SK-N-SH treated with all-trans-retinoic acid at 6 μM for 48 hours (cell line): Measurements from ENCODE around the gene MLLT6.

ENCODE experiments used
- ATAC-seq: fragments of 200-7000 bp; cut with Tn5 transposase; 3 replicates; pipeline ENCODE4 v1.9.1; 2020; ENCODE audit warnings: mild to moderate bottlenecking, moderate library complexity
- ARNTL ChIP-seq: fragments of 450-650 bp; formaldehyde crosslinking; IDR thresholded peaks from 2 replicates; pipeline ENCODE4 v1.5.0; 2020; ENCODE audit warnings: low read depth, mild to moderate bottlenecking, moderate library complexity, borderline replicate concordance
- CSDC2 ChIP-seq: fragments of 250-450 bp; sonication (Bioruptor Pico); IDR thresholded peaks from 2 replicates; pipeline ENCODE4 v1.5.0; 2020; ENCODE audit warnings: mild to moderate bottlenecking, moderate library complexity
- ESRRG ChIP-seq: fragments of 250-450 bp; sonication (Bioruptor Pico); IDR thresholded peaks from 2 replicates; pipeline ENCODE4 v1.6.1; 2021; ENCODE audit warnings: mild to moderate bottlenecking
- GLIS3 ChIP-seq: fragments of 250-450 bp; sonication (Bioruptor Pico); IDR thresholded peaks from 2 replicates; pipeline ENCODE4 v1.5.0; 2020; ENCODE audit warnings: mild to moderate bottlenecking, moderate library complexity
- ISL1 ChIP-seq: fragments of 250-450 bp; sonication (Bioruptor Pico); IDR thresholded peaks from 2 replicates; pipeline ENCODE4 v2.1.2; 2022; ENCODE audit warnings: mild to moderate bottlenecking, moderate library complexity
- PATZ1 ChIP-seq: fragments of 250-450 bp; sonication (Bioruptor Pico); IDR thresholded peaks from 2 replicates; pipeline ENCODE4 v1.8.0; 2020; ENCODE audit warnings: mild to moderate bottlenecking, moderate library complexity, borderline replicate concordance
- PPARA ChIP-seq: fragments of 250-450 bp; sonication (Bioruptor Pico); IDR thresholded peaks from 2 replicates; pipeline ENCODE4 v1.5.0; 2020; ENCODE audit warnings: mild to moderate bottlenecking, borderline replicate concordance
- RARB ChIP-seq: fragments of 250-450 bp; sonication (Bioruptor Pico); IDR thresholded peaks from 2 replicates; pipeline ENCODE4 v1.8.0; 2021; ENCODE audit warnings: mild to moderate bottlenecking, moderate library complexity
- SNAI2 ChIP-seq: fragments of 250-450 bp; sonication (Bioruptor Pico); IDR thresholded peaks from 2 replicates; pipeline ENCODE4 v1.5.0; 2020; ENCODE audit warnings: mild to moderate bottlenecking, moderate library complexity
- TCF4 ChIP-seq: fragments of 250-450 bp; sonication (Bioruptor Pico); IDR thresholded peaks from 2 replicates; pipeline ENCODE4 v1.8.0; 2021; ENCODE audit warnings: mild to moderate bottlenecking, moderate library complexity, borderline replicate concordance
- TOX ChIP-seq: fragments of 250-450 bp; sonication (Bioruptor Pico); IDR thresholded peaks from 2 replicates; pipeline ENCODE4 v1.8.0; 2021; ENCODE audit warnings: mild to moderate bottlenecking, moderate library complexity, borderline replicate concordance
- TSHZ2 ChIP-seq: fragments of 250-450 bp; sonication (Bioruptor Pico); IDR thresholded peaks from 2 replicates; pipeline ENCODE4 v1.5.0; 2020; ENCODE audit warnings: mild to moderate bottlenecking, moderate library complexity
- ZC3H10 ChIP-seq: fragments of 250-450 bp; sonication (Bioruptor Pico); IDR thresholded peaks from 2 replicates; pipeline ENCODE4 v1.5.1; 2021; ENCODE audit warnings: mild to moderate bottlenecking, moderate library complexity
- ZFP30 ChIP-seq: fragments of 450-650 bp; formaldehyde crosslinking; IDR thresholded peaks from 2 replicates; pipeline ENCODE4 v1.5.0; 2022; ENCODE audit warnings: mild to moderate bottlenecking, moderate library complexity
- ZNF565 ChIP-seq: fragments of 450-650 bp; formaldehyde crosslinking; conservative IDR thresholded peaks from 2 replicates; pipeline ENCODE4 v1.5.0; 2020; ENCODE audit warnings: low read depth, mild to moderate bottlenecking, moderate library complexity
- TF ChIP-seq, protein P1 (sequence below): fragments of 250-450 bp; sonication (Bioruptor Pico); IDR thresholded peaks from 2 replicates; pipeline ENCODE4 v1.5.1; 2021; ENCODE audit warnings: mild to moderate bottlenecking, moderate library complexity

Gene MLLT6

DNA sequence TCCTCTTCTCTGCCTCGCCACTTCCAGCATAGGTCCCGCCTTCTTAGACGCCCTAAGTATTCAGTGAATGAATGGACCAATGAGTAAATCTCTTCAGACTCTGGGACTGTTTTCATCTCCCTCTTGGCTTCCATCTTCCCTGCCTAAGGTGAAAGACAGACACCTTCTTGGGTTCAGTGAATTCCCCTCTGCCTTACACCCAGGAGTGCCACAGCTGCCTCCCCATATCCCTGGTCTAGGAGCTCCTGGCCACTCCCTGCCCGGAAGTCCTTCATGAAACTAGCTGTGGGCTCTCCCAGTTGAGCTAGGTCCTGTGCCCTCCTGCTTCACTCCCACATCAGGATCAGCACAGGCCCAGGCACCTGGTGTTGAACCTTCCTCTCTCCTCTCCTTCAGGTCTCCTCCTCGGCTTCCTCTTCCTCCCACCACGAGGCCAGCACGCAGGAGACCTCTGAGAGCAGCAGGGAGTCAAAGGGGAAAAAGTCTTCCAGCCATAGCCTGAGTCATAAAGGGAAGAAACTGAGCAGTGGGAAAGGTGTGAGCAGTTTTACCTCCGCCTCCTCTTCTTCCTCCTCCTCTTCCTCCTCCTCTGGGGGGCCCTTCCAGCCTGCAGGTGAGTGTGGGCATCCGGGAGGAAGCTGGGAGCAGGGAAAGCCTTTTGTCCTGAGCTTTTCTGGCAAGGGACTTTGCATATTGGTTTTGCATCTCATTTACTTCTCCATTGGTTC lies 10.3 kb downstream of the MLLT6 start:
- ATAC-seq: no peak
- no peak for TF ChIP-seq PATZ1

- ATAC-seq: no peak
Observed at GRCh38 chr17:38716368-38717005, 11.4 kb downstream of the MLLT6 start.

DNA sequence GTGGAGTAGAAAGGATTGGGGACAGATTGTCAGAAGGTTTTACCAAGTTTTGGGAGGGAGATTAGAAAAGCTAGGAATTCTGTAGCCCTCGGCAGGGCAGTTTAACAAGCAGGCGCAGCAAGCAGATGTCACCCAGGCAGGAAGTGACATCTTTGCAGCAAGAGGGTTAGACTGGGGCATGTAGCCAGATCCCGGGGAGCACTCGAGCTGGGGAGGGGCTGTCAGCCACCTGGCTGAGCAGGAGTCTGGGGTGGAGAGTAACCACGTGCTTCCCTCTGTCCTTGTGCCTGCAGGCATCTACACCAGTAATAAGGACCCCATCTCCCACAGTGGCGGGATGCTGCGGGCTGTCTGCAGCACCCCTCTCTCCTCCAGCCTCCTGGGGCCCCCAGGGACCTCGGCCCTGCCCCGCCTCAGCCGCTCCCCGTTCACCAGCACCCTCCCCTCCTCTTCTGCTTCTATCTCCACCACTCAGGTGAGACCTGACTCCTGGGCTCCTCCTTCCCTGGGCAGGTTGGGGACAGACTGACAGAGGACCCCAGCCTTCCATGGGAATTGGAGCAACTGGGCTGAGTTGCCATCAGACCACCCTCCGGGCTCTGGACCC lies 12.2 kb downstream of the MLLT6 start:
- ATAC-seq: no peak
- TF ChIP-seq, protein P1, sequence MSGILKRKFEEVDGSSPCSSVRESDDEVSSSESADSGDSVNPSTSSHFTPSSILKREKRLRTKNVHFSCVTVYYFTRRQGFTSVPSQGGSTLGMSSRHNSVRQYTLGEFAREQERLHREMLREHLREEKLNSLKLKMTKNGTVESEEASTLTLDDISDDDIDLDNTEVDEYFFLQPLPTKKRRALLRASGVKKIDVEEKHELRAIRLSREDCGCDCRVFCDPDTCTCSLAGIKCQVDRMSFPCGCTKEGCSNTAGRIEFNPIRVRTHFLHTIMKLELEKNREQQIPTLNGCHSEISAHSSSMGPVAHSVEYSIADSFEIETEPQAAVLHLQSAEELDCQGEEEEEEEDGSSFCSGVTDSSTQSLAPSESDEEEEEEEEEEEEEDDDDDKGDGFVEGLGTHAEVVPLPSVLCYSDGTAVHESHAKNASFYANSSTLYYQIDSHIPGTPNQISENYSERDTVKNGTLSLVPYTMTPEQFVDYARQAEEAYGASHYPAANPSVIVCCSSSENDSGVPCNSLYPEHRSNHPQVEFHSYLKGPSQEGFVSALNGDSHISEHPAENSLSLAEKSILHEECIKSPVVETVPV (CRISPR knock-in tag): no peak
- TF ChIP-seq RARB (CRISPR knock-in tag) (no peak), TSHZ2 (no peak), ESRRG (CRISPR knock-in tag) (no peak), SNAI2 (CRISPR knock-in tag) (no peak), TCF4 (CRISPR knock-in tag) (no peak), CSDC2 (CRISPR knock-in tag) (no peak), TOX (CRISPR knock-in tag) (no peak), ZNF565 (CRISPR knock-in tag) (no peak), PATZ1 (no peak), PPARA (CRISPR knock-in tag) (no peak), GLIS3 (no peak), ARNTL (CRISPR knock-in tag) (no peak), ISL1 (CRISPR knock-in tag) (no peak)

More at GRCh38 chr17:38716368-38717005, 11.4 kb downstream of the MLLT6 start:
- TF ChIP-seq ZFP30 (CRISPR knock-in tag) (no peak), TOX (CRISPR knock-in tag) (no peak), TSHZ2 (no peak), ZC3H10 (no peak), TCF4 (CRISPR knock-in tag) (no peak), ISL1 (CRISPR knock-in tag) (no peak), PATZ1 (no peak), PPARA (CRISPR knock-in tag) (no peak), GLIS3 (no peak)
